Glomerular endothelial cell (primary cell): ENCODE results near the gene NAT8L. TPM values are rescaled to one million over a fixed set of nuclear protein-coding genes. Genes with fewer than 3 reads are reported as not detected.

ENCODE experiments used
- DNase-seq: peaks from one replicate; pipeline ENCODE4 v3.0.0-alpha.2; 2011; ENCODE audit warnings: low read depth, low spot score; ENCODE audit errors: extremely low read depth
- total RNA-seq: library from RNA; depleted of rRNA; stranded (reverse); fragments of >200 nt; gene quantifications from 2 replicates; pipeline ENCODE4 v1.2.3, GENCODE V29; 2015

Gene NAT8L
- total RNA-seq, 1 donor from 2014 or later = not detected

DNA sequence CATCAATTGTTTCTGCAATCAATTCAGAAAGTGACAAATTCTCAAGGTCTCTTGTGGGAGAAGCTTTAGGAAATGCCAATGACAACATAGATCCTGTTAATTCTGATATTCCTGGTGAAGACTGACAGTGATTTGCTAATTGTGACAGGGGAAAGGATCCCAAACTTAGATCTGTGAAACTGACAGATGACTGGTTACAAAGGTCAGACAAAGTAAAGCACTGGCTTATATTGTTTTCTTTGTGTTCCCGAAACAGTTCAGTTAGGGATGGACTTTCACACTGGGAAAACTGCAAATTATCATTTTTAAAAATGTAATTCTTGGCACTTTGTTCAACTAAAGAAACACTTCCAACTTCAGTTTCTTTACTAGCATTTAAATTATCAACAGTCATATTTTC lies 30.1 kb downstream of the NAT8L start:
- no peak for DNase-seq

DNA sequence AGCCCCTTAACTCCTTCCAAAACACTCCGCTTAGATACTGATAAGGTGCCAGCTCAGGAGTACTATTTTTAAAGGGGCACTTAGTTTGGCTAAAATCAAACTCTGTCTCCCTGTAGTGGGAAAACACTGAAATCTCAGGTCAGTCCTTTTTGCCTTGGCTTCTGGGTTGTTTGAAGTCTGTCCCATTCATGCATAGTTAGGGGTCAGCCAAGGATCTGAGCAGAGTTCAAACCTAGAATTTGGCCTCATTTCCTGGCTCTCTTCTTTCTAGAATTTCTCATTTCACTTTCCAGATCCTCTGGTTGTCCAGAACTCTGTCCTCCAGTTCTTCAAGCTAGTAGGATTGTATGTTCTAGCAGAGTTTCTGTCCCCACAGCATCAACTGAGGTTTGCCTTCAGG lies 31.5 kb downstream of the NAT8L start:
- no peak for DNase-seq

DNA sequence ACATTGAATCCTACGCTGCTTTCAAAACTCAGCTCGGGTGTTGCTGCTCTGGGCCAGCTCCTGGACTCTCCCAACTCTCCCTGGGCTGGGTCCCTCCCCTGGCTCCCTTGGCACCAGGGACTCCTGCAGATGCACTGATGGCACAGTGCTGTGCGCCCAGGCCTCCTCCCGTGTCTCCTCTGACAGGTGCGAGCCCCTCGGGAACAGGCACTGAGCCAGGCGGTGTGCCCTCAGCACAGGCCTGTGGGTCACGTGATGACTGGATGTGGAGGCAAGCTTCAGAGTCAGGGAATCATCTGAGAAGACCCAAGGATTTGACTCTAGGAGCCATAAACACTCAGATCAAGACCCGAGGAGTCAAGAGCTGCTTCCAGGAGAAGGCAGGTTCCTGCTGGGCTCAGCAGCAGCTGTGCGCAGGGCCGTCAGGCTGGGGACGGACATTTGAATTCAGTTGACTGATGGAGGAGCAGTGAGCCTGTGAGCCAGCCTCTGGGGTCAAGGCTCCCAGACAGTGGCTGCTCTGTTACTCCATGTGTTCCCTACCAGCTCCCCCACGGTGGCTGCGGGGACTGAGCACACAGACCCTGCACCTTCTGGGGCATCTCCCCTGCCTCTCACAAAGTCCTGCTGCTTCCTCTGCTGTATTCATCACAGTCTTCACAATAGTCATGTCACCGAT lies 33.0 kb downstream of the NAT8L start:
- no peak for DNase-seq

DNA sequence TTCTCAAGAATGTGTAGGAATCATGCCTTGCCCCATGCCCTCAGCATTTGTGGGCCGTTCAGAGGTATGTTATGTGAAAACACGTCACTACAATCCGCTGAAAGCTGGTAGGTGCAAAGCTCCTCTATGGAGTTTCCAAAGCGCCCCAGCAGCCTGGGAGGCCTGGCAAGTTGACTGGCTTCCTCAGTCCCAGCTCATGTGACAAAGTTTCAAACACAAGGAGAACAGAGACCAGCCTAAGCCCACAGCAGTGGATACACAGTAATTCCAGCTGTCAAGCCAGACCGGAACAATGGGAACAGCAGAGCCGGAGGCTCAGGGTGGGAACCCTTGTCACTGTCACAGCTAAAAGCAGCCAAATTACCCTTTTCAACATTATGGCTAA lies 33.5 kb downstream of the NAT8L start:
- DNase-seq = no peak

DNA sequence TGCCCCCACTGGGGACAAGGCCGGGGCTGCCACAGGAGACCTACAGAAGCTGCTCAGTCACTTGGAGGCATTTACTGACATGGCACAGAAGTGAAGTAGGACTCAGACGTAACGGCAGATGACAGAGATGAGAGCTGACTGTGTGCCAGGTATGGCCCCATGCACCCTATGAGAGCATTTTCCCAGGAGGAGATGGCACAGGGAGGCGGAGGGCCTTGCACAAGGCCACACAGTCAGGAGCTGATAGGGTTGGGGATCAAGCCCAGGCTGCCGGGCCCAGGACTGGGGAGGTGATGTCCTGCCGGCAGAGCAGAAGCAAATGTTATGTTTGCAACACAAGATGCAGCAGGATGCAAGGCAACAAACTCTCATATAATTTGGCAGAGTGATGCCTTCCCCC lies 34.1 kb downstream of the NAT8L start:
- no peak for DNase-seq

DNA sequence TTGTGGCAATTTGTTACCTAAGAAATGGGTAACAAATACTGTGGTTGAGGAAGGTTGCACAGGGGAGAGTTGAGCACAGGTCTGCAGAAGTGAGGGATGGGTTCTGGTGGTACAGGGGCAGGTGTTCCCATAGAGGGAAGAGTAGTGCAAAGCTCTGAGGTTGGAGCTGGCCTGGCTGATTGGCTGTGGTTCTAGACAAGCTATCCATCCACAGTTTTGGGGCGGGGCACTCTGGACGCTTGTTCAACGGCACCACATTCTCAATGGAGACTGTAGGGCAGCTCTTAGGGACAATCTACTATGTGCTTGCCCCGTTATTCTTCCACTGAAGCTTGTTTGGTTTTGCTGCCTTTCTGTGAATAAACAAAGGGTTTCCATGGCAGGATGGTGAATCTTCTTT lies 35.4 kb downstream of the NAT8L start:
- DNase-seq = no peak

DNA sequence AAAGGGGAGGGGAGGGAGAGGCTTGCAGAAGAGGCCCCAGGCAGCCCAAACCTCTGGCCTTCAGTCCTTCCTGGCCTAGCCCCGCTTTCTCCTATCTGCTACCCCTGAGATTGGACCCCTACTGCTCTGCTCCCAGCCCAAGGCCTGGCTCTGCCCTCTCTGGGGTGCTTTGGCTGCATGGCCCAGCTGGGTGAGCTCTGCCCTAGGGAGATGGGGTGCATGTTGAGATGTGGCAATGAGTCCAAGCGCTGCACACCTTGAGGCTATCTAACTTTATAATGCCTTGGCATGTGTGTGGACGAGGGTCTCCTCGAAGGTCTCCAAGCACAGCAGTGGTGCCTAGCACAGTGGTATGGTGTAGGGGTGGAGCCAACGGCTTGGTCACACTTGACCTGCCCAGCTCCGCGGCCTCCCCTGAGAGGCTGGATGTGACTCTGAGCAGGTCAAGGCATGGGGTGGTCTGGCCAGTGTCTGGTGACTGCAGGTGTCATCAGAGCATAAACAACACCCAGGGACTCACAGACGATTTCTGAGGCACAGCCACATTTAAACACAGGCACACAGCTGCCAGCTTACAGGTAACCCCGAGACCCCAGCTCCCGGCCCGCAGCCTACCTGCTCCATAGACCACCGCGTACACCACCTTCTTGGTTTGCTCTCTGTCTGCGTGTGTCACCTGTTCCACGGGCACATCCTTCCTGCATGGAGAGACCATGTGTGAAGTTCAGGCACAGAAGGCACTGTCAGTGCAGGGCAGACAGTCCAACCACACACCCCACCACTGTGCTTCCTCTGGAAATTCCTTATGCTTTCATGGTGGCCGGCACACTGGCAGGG lies 36.3 kb downstream of the NAT8L start:
- DNase-seq = no peak

DNA sequence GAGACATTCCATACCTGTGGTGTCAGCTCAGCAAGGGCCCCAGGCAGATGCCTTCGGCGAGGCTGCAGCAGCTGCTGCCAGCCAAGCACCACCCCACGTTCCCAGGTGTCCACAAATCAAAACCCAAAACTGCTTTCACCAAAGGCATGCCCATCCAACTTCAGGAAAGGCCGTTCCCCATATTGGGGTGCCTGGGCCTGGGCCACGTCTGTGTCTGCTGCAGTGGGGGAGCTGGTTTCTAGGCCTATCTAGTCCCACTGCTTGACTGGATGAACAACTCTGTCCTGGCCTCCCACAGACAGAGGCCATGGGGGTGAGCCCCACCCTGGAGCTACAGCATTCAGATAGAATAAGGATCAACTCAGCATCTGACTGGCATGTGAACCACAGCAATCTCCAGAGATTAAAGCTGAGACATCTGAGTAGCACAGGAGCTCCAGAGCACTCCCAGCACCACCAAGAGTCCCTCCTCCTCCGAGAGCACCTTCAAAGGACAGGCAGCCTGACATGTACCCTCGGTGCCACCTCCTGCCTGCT lies 37.0 kb downstream of the NAT8L start:
- DNase-seq = no peak

DNA sequence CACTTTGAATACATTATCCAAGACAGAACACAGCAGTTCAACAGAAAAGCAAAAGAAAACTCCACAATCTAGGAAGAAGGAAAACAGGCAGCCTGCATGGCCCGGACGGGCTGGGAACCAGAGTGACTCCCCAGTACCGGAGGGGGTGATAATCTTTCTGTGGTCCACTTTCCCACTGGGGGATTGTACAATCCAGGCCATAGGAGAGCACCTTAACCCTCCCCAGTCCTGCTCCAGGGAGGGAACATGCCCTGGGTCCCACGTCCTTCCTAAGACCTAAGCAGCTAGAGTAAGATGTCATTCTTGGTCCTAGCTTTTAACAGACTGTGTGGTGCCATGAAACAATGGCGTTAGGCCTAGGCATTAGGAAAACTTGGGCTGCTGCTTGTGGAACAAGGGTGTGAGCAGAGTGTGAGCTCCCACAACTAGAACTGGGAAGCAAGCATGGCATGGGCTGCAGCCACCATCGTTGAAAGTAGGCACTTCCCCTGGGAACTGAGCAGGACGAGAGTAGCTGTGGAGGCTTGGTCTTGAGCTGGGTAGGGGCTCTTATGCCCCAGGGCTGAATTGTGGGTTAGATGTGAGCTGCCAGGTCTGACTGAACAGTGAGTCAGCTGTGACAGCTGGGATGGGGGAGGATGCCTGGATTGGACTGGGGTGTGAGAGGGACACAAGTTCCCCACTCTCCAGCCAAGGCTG lies 42.4 kb downstream of the NAT8L start:
- DNase-seq = no peak

DNA sequence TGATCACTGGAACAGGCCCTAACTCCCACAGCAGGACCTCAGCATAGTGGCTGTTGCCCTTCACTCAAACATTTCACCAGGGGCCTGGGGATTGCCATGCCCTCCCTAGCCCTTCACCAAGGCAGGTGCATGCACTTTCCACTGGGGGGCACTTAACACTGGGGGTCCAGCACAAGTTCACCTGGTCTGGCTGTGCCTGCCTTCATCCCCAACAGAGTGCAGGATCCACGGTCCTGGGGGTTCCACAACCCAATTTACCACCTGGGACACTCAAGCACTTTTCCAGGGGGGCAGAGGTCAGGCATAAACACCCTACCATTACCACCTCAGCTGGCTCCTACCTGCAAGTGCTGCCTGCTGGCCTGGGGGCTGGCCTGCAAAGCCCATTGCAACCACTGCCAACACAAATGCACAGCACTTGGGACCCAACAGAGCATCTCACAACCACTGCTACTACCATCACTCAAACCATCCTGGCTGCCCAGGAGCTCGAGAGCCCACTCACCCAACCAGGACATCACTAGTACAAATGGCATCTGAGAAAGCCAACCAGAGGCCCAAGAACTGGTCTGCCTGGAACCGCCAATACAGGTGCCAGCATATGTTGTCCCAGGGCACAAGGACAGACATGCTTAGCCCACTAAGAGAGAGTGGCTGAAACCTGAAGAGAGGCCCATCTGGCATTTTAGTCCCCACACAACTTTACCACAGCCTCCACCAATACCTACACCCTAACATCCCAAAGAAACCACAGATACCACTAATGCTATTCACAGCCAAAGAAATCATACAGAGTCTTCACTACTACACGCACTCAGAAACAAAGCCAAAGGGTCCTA lies 43.1 kb downstream of the NAT8L start:
- no peak for DNase-seq

DNA sequence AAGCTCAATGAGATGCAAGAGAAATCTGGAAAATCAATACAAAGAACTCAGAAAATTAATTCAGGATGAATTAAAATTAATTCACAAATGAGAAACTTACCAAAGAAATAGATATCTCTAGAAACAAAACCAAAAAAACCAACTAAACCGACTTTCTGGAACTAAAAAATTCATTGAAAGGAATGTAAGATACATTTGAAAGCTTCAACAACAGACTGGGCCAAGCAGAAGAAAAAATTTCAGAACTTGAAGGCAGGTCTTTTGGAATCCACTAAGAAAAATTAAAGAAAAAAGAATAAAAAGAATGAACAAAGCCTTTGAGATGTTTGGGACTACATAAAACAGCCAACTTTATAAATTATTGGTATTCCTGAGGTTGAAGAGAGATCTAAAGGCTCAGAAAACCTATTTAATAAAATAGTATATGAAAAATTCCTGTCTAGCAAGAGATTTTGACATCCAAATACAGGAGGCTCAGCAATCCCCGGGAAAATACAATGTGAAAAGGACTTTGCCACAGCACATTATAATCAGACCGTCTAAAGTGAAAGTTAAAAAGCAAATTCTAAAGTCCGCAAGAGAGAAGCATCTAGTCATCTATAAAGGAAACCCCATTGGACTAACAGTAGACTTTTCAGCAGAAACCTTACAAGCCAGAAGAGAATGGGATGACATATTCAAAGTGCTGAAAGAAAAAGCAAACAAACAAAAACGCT lies 44.2 kb downstream of the NAT8L start:
- no peak for DNase-seq

DNA sequence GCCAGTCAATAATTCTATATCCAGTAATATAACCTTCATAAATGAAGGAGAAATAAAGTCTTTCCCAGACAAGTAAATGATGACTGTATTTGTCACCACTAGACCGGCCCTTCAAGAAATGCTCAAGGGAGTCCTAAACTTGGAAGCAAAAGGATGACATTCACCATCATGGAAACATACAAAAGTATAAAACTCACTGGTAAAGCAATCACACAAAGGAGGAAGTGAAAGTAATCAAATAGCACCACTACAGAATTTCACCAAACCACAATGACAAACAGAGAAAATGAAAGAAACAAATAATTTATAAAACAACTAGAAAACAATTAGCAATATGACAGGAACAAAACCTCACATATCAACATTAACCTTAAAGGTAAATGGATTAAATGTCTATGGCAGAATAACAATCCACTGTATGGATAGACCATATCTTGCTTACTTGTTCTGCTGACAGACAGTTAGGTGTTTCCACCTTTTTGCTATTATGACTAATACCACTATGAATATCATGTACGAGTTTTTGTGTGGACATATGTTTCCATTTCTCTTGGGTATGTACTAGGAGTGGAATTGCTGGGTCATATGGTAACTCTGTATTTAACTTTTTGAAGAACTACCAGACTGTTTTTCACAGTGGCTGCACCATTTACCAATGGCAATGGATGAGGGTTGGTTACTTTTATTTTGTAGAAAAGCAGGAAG lies 44.9 kb downstream of the NAT8L start:
- DNase-seq = no peak

DNA sequence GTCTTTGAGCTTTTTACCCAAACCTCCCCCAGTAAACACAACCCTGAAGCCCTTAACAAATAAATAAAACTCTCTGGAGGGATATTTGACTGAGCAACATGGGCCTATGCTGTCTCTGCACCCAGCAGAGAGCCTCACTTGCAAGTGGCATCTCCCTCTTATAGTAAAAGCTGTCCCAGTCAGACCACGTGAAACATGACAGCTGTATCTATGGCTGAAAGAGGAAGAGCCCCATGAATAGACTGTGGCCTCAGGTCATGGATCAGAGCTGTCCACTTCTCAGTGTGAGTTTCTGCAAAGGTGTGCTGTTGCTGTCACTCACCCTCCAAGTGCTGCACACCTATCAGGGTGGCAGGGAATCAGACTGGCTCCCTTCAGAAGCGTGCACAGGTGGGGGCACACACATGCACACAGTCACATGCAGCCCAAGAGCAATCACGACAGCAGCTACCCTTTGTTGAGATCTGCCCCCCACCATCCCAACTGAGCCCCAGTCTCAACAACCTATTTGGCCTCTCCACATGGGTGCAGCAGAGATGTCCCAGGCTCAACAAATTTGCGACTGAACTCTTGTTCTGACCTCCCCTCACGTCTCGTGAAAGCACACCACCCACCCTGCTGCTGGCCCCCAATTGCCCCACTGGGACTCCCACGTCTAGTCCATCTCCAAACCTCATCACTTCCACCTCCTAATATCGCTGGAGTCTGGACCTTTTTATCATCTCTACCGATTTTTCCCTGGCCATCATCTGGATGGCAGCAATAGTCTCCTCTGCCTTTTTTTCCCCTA lies 45.6 kb downstream of the NAT8L start:
- DNase-seq = no peak

DNA sequence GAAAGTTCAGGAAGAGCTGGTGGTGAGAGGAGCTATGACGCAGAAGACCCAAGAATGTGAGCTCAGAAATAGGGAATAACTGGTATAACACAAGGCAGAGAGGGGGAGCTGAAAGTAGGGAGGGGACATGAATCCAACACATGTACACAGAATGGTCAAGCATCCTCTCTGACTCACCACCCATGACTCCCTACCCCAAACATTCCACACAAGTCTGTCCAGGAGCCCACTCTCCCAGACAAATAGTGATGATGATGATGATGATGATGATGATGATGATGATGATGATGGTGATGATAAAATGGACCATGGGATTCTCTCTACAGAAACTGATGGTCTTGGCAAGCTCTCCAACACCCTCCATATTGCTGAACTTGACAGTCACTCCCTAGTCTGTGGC lies 46.4 kb downstream of the NAT8L start:
- no peak for DNase-seq

DNA sequence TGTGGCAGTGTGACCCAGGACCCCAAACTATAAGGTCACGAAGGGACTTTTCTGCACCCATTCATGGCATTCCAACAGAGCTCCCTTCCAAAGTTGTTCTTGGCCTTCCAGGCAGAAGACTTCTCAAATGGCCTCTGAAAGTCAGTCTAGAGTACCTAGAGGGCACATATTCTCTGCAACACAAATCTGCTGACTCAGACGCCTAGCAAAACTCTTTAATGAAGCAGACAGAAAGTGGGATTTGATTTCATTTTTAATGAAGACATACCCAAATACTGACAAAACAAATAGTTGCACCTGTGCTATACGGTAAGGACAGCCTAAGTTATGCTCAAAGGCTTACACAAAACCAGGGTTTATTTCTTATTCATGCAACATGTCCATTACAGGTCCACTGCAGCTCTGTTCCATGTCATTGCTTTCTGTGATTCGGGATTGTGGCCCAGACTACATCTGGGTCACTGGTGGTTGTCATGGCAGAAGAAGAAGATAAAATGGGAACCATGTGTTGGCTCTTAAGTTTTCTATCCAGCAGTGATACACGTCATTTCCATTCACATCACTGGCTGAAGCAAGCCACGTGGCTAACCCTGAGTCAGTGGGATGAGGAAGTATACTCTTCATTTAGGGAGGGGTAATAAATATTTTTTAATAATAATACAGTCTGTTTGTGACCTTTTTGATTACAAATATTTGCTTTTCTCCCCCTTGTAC lies 57.7 kb downstream of the NAT8L start:
- no peak for DNase-seq
